ENCODE results near the gene RPS16. TPM values are rescaled to one million over a fixed set of nuclear protein-coding genes. Genes with fewer than 3 reads are reported as not detected.
A peak's percentile ranks its signal among the peaks of the same experiment; 100 is the strongest.

RPS16 gene
- total and polyA plus RNA-seq, 12 donors: 229 to 2,033 (median 1,202) TPM

DNA sequence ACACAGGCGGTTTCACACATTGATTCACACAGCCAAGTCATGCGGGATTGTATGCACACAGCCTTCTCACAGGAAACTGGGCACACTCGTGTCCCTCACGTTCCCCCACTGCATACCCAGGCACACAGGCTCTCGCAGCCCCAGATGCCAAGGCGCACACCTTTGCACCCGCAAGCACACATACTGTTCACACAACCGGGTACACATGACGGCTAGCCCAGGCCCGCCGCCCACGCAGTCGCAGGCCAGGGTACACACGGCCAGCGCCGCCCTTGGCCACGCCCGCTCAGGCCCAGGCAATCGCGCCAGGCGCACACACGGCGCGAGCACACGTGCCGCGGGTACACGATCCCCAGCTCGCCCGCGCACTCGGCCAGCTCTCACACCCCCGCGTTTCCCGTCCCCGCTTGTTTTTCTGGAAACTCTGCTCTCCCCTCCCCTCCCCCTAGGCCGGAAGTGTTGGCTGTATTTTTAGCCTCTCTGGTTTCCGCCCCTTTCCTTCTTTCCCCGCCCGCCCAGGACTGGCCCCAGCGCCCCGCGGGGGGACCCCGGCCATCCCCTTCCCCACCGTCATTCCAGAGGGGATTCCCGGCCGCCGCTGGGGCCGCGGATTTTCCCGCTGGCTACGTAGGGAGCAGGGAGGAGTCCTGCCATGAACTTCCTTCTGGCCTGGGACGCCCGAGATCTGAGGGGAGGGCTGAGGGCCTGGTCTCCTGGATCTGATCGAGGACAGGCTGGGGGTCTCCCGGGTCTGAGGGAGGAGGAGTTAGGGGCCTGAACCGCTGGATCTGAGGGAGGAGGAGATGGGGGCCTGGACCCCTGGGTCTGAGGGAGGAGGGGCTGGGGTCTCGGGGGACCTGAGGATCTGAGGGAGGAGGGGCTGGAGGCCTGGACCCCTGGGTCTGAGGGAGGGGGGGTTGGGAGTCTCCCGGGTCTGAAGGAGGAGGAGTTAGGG lies 33.1 kb downstream of the RPS16 start:
- Histone ChIP-seq H3K9me3 (replicated peaks in 1 of 3) (no peaks in the 10 kb centered on the region), H3K4me1 (replicated peaks in 1 of 2) (peaks cover 31 to 56% of the 10 kb centered on the region in 2 donors), H3K27me3 (no peaks in the 10 kb centered on the region), H3K36me3 (replicated peaks in 1 of 2) (peaks cover 0 to 1% of the 10 kb centered on the region in 2 donors), H3K27ac (peak overlapping the region; percentile 96 to 100 (median 99)), H3K4me3 (peak overlapping the region in 2 of 4 donors; percentile 21 to 58)
- 1 to 3% (median 2%) methylated on average over 23 to 59 of the region's 59 CpGs for WGBS, 4 donors
- DNase-seq: peak; percentile 87 to 96 (median 94)
- TF ChIP-seq CTCF (IDR thresholded peaks at IDR 0.05): no peak
- peak in 1 of 2 donors; percentile 55 for TF ChIP-seq POLR2A (IDR thresholded peaks at IDR 0.05)
- intact Hi-C loops (cut with DNase I): no loop called here

DNA sequence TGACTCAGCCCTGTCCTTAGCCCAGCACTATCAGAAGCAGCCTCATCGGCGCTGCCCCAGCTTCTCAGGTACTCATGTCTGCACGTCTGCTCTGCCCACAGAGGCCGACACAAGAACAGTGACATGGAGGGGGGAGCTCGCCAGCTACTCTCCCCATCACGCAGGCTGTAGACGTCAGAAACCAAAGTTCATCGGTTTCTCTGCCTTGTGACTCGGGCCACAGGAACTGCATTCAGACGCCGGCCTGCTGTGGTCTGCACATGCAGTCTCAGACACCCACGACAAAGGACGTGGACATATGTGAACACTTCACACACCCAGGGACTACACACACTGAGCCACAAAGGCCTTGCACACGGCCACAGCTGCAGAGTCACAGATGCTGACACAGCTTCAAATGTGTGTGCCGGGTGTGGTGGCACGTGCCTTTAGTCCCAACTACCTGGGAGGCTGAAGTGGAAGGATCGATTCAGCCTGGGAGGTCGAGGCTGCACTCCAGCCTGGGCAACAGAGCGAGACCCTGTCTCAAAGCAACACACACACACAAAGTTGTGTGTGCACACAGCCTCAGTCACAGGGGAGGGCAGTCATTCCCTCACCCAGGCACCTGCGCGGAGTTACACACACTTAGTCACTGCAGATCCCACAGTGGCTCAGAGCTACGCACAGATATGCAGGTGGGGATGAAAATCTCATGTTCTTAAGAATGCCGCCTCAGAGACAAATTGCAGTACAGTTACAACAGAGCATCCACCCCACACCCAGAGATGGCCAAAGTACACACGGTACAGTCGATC lies 34.0 kb downstream of the RPS16 start:
- no peak overlapping the region for H3K4me3 ChIP-seq

GRCh38 chr19:39401070-39401548 lies 34.6 kb downstream of the RPS16 start:
- H3K4me3 ChIP-seq: no peak overlapping the region
- WGBS, 4 donors: 40 to 55% (median 47%) methylated on average over 3 to 4 of the region's 4 CpGs
- peaks cover 0 to under 1% of the 10 kb centered on the region in 2 donors for H3K36me3 ChIP-seq (replicated peaks in 1 of 2)
- H3K9me3 ChIP-seq (replicated peaks in 1 of 3): no peaks in the 10 kb centered on the region
- peak overlapping the region; percentile 93 to 100 (median 98) for H3K27ac ChIP-seq
- H3K4me1 ChIP-seq (replicated peaks in 1 of 2): peaks cover 35 to 61% of the 10 kb centered on the region in 2 donors
- TF ChIP-seq POLR2A (IDR thresholded peaks at IDR 0.05) (no peak), CTCF (IDR thresholded peaks at IDR 0.05) (no peak)
- H3K27me3 ChIP-seq: no peaks in the 10 kb centered on the region
- DNase-seq: peak in 1 of 7 donors; percentile 45
- intact Hi-C loops (cut with DNase I): no loop called here

More for the DNA sequence above, 34.0 kb downstream of the RPS16 start:
- Histone ChIP-seq H3K9me3 (replicated peaks in 1 of 3) (no peaks in the 10 kb centered on the region), H3K27ac (peak overlapping the region; percentile 93 to 100 (median 98)), H3K36me3 (replicated peaks in 1 of 2) (no peaks in the 10 kb centered on the region), H3K27me3 (no peaks in the 10 kb centered on the region), H3K4me1 (replicated peaks in 1 of 2) (peaks cover 35 to 62% of the 10 kb centered on the region in 2 donors)
- DNase-seq: peak; percentile 74 to 92 (median 89)
- intact Hi-C loops (cut with DNase I): no loop called here
- peak; percentile 34 to 69 for TF ChIP-seq POLR2A (IDR thresholded peaks at IDR 0.05)
- TF ChIP-seq CTCF (IDR thresholded peaks at IDR 0.05): peak in 2 of 6 experiments; percentile 4 to 11
- 24 to 39% (median 28%) methylated on average over 13 to 25 of the region's 25 CpGs for WGBS, 4 donors

GRCh38 chr19:39400061-39400460 lies 35.7 kb downstream of the RPS16 start:
- Histone ChIP-seq H3K4me1 (replicated peaks in 1 of 2) (peaks cover 35 to 52% of the 10 kb centered on the region in 2 donors), H3K4me3 (no peak overlapping the region), H3K27ac (no peak overlapping the region), H3K27me3 (no peaks in the 10 kb centered on the region), H3K9me3 (replicated peaks in 1 of 3) (no peaks in the 10 kb centered on the region), H3K36me3 (replicated peaks in 1 of 2) (peaks cover 0 to 3% of the 10 kb centered on the region in 2 donors)
- TF ChIP-seq POLR2A (IDR thresholded peaks at IDR 0.05) (no peak), CTCF (IDR thresholded peaks at IDR 0.05) (no peak)
- intact Hi-C loops (cut with DNase I): no loop called here
- 80 to 94% (median 92%) methylated on average over 4 of the region's 4 CpGs for WGBS, 4 donors
- DNase-seq: no peak
